HL-60/S4 treated with phorbol 12-myristate 13-acetate at 8.2 ng/mL for 4 days and 3 days (cell line): ENCODE data around the gene HCN3.
"Not testable (repeated sequence)": the region's sequence is repeated elsewhere in the genome, so short reads cannot be mapped to it uniquely, and the experiment has no call there.

Experiments
- in situ Hi-C: fragments of 300-500 bp; cut with MboI; formaldehyde crosslinking; loops from 2 replicates; pipeline ENCODE4 v1.15.0; 2022; ENCODE audit warnings: low sequenced_read_pairs

HCN3 gene

GRCh38 chr1:155277070-155277901 is at the start of gene HCN3:
HCN3 (plus strand) TSS chr1:155277463; CDS start chr1:155277591, 128 bp downstream.
- in situ Hi-C loops: no loop called here

- in situ Hi-C loops: no loop called here
These were observed 49.2 kb upstream of the HCN3 start for GRCh38 chr1:155228096-155228427.

- in situ Hi-C loops: not testable (repeated sequence)
These were observed 46.0 kb upstream of the HCN3 start for GRCh38 chr1:155231302-155231701.

GRCh38 chr1:155232001-155232978 is 45.0 kb upstream of the HCN3 start:
- in situ Hi-C loops: not testable (repeated sequence)

- in situ Hi-C loops: not testable (repeated sequence)
These were observed 43.8 kb upstream of the HCN3 start for GRCh38 chr1:155233502-155233901.

- in situ Hi-C loops: not testable (repeated sequence)
These were observed 41.9 kb upstream of the HCN3 start for GRCh38 chr1:155235375-155235774.

GRCh38 chr1:155236451-155236850 is 40.8 kb upstream of the HCN3 start:
- in situ Hi-C loops: no loop called here

- in situ Hi-C loops: no loop called here
These were observed 36.1 kb upstream of the HCN3 start for GRCh38 chr1:155241069-155241679.

GRCh38 chr1:155241841-155242264 is 35.4 kb upstream of the HCN3 start:
- in situ Hi-C loops: no loop called here

- in situ Hi-C loops: no loop called here
These were observed 34.4 kb upstream of the HCN3 start for GRCh38 chr1:155242805-155243358.

- in situ Hi-C loops: no loop called here
These were observed 32.7 kb upstream of the HCN3 start for GRCh38 chr1:155244368-155245162.

GRCh38 chr1:155245163-155245524 is 32.1 kb upstream of the HCN3 start:
- in situ Hi-C loops: no loop called here

GRCh38 chr1:155246796-155247195 is 30.5 kb upstream of the HCN3 start:
- in situ Hi-C loops: not testable (repeated sequence)

GRCh38 chr1:155247667-155248553 is 29.4 kb upstream of the HCN3 start:
- in situ Hi-C loops: no loop called here

- in situ Hi-C loops: no loop called here
These were observed 27.0 kb upstream of the HCN3 start for GRCh38 chr1:155250246-155250632.

- in situ Hi-C loops: no loop called here
These were observed 26.4 kb upstream of the HCN3 start for GRCh38 chr1:155250633-155251449.

- in situ Hi-C loops: no loop called here
These were observed 25.7 kb upstream of the HCN3 start for GRCh38 chr1:155251566-155251965.

- in situ Hi-C loops: no loop called here
These were observed 24.1 kb upstream of the HCN3 start for GRCh38 chr1:155253208-155253607.
